Erythroblast (primary cell): ENCODE data around the gene STARD3.

Experiments used
- GATA1 ChIP-seq: IDR thresholded peaks from 2 replicates; pipeline ENCODE4 v1.6.1; 2011; ENCODE audit warnings: low read depth, mild to moderate bottlenecking, control low read depth, low read length, moderate library complexity
- POLR2A ChIP-seq: IDR thresholded peaks from 2 replicates; pipeline ENCODE4 v1.6.1; 2011; ENCODE audit warnings: mild to moderate bottlenecking, low read length

- TF ChIP-seq POLR2A (no peak), GATA1 (no peak)
Observed at GRCh38 chr17:39618246-39618913, 18.6 kb upstream of the STARD3 start.
